Lung microvascular endothelial cell (primary cell): Measurements from ENCODE around the gene COPZ1. TPM values are rescaled to one million over a fixed set of nuclear protein-coding genes. Genes with fewer than 3 reads are reported as not detected.

Experiments used
- DNase-seq, 2 donors: peaks; one replicate each; pipeline versions ENCODE4 v3.0.0 to v3.0.0-alpha.2; 2010; ENCODE audit warnings: low read depth in 2 of 2
- total RNA-seq: library from RNA; depleted of rRNA; stranded (reverse); fragments of >200 nt; gene quantifications from 2 replicates; pipeline ENCODE4 v1.2.1, GENCODE V29; 2014

COPZ1 gene
- total RNA-seq, 1 donor from 2014 or later, result 78.2 TPM

DNA sequence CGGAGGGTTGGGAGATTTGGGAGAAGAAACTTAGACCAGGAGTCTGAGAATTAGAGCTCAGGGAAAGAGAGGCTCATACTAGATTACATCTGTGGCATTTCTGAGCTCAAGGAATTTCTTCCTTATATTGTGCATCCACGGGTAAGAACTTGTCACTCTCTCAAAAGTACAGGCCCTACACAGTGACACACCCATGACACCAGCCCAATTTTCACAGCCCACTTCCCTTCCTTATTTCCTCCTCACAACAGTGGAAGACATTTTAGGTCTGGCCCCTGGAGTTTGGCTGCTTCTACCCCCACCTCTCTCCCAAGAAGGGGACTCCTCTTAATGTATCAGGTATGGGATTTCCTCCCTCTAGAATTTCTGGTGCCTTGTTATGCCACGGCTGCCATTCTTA, 68.8 kb downstream of the COPZ1 start:
- no peak for DNase-seq

DNA sequence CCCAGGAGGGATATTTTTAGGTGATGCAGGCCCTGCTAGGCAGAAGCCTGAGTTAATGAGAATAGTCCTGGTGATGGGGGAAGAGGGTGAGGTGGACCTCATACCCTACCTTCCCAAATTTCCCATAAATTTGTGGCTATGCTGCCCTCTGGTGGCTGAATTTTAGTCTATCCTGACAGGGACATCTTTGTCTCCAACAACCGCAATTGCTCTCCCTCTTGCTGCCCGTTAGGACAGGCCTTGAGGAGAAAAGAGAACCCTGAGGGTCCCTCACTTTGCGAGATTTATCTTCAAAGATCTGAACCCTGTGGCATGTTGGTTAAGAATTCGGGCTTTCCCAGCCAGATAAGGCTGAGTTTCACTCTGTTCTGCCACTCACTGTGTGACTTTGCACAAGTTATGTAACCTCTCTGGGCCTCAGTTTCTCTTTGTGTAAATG, 69.4 kb downstream of the COPZ1 start:
- peak; percentile 49 to 60 for DNase-seq

DNA sequence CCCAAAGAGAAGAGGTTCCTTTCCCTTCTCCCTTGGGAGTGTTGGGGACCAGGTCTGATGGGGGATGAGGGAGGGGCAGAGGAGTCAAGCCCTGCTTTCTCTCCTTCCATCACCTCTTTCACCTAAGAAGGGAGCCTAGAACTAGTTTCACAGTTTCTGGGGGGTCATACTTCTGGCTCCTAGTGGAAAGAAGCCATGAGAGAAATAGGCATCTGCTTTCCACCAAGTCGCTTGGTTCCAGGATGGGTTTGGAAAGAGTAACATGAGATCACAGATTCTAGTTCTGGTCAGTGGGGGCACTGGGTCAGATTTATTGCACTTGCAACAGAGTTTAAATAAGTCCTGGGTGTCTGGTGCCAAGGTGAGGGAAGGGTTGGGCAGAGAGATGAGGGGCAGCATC, 70.1 kb downstream of the COPZ1 start:
- no peak for DNase-seq

DNA sequence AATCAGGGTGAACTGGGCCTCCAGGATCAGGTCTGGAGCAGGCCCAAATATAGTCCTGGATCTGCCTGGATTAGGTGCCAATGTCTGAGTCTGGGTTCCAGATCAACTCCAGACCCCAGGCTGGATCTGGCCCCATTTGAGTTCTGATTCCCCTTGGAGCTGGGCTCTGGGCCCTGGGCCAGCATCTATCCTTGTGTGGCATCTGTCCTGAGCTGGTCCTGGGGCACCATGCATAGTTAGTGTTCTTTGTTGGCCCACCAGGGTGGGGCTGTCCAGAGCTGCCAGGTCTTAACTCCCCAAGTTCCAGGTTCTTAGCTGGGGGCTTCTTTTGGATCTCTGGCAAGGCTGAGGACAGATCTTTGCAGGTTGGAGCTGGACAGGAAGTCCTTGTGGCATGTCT, 70.6 kb downstream of the COPZ1 start:
- no peak for DNase-seq

DNA sequence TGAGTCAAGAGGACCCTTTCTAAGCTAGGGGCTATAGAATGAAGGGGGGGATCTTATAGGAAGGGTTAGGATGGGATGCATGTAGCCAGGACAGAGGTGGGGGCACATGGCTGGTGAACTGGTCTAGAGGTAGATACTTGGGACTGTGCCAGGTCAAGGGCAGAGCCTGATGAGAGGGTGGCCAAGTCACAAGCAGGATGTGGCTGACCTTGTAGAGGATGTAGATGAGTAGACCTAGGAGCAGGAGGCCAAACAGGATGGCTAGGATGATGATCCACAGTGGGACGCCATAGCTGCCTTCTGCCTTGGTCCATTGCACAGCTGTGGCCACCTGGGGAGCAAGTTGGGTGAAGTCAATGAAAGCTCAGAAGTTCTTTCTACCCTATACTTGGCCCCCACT, 72.2 kb downstream of the COPZ1 start:
- DNase-seq, result no peak

DNA sequence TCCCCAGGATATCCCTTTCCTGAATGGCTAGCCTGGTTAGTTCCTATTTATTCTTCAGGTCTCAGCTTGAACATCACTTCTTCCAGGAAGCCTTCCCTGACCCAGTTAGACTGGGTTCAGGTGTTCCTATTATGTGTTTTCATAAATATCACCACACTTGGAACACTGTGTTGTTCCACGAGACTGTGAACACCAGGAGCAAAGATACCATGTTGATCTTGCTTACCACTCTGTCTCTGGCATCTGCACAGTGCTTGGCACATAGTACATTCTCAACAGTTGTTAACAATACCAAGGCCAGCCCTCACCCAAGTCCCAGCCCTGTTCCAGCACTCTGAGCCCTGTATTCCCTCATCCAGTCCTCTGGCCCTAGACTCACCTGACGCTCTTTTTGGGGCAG, 73.3 kb downstream of the COPZ1 start:
- no peak for DNase-seq

DNA sequence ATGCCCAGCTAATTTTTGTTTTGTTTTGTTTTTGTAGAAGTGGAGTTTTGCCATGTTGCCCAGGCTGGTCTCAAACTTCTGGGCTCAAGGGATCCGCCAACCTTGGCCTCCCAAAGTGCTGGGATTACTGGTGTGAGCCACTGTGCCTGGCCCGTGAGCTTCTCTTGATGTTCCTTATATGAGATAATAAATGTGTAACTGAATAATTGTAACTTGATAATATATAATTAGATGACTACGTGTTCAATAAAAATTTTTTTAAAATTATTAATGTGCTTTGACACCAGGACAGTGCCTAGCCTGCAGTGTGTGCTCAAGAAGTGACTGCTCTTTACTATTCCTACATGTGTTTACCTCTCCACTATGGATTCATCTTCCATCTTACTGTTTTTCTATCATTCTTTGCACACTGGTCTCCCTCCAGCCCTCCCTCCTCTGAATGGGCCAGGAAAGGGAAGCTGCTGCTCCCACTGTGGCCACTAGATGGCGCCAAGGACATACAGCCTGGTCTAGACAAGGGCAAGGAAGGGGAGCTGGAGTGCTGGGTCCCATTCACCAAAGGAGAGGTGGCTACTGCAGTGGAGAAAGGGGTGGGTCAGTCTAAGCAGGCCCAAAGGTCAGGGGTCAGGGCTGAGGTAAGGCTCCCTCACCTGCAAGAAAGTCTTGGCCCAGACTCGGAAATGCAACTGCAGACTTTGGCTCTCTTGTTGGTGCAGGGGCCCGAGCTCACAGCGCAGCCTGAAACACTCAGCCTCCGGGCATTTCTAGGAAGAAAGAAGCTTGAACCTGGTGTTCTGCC, 74.3 kb downstream of the COPZ1 start:
- DNase-seq, result peak; percentile 90 to 91

DNA sequence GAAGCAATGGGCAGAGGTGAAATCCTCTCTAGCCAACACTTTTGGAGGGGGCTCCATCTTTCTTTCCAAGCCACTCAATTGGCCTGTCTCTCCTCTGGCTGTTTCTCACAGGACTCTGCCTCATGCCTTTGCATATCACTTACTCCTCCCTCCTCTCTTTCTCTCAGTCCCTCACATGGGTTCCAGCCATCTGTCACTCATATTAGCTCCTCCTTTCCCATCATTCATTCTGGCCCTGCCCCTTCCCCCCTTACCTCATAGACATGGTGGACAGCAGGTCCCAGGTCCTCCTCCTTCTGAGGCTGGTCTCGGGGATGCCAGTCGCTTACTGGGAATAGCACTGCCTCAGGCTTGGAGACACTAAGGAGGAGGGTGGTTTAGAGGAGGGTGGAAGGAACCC, 76.2 kb downstream of the COPZ1 start:
- DNase-seq, result no peak

Other genes with a start within 250 kb of the COPZ1 start
- 15.7 and 21.2 TPM in 2 replicates for gene SMUG1, start 136.1 kb upstream of the COPZ1 start, total RNA-seq
- gene CBX5, start 45.0 kb upstream of the COPZ1 start, total RNA-seq, result 25.1 and 26.6 TPM in 2 replicates
- gene HNRNPA1, start 44.4 kb upstream of the COPZ1 start, total RNA-seq, result 239 and 374 TPM in 2 replicates
- gene NFE2, start 24.1 kb upstream of the COPZ1 start, total RNA-seq, result not detected in 2 replicates
- gene GPR84, start 39.4 kb downstream of the COPZ1 start, total RNA-seq, result under 0.01 TPM in 1 of 2 replicates, not detected in the other
- gene ZNF385A, start 59.6 kb downstream of the COPZ1 start, total RNA-seq, result 0.65 and 0.99 TPM in 2 replicates
- gene ITGA5, start 94.1 kb downstream of the COPZ1 start, total RNA-seq, result 257 and 294 TPM in 2 replicates
- not detected in 2 replicates for gene GTSF1, start 148.5 kb downstream of the COPZ1 start, total RNA-seq
- gene NCKAP1L, start 172.6 kb downstream of the COPZ1 start, total RNA-seq, result under 0.01 TPM in 1 of 2 replicates, not detected in the other
- not detected in 2 replicates for gene PDE1B, start 224.5 kb downstream of the COPZ1 start, total RNA-seq